Sigmoid colon (tissue), 4 donors: ENCODE results near the gene PLA2G7.

ENCODE experiments used
- CTCF ChIP-seq, 4 experiments: fragments of 450-650 bp in 3 of 4; fragments of 200-600 bp in 1 of 4; IDR thresholded peaks; one replicate each; pipeline ENCODE4 v1.5.1; 2016 to 2019; ENCODE audit warnings: antibody characterized with exemption in 4 of 4, mild to moderate bottlenecking in 3 of 4, moderate library complexity in 2 of 4
- EP300 ChIP-seq, 4 donors: sonication (generic); formaldehyde crosslinking; IDR thresholded peaks; one replicate each; pipeline ENCODE4 v1.6.1; 2017; ENCODE audit warnings: antibody characterized with exemption in 4 of 4

DNA sequence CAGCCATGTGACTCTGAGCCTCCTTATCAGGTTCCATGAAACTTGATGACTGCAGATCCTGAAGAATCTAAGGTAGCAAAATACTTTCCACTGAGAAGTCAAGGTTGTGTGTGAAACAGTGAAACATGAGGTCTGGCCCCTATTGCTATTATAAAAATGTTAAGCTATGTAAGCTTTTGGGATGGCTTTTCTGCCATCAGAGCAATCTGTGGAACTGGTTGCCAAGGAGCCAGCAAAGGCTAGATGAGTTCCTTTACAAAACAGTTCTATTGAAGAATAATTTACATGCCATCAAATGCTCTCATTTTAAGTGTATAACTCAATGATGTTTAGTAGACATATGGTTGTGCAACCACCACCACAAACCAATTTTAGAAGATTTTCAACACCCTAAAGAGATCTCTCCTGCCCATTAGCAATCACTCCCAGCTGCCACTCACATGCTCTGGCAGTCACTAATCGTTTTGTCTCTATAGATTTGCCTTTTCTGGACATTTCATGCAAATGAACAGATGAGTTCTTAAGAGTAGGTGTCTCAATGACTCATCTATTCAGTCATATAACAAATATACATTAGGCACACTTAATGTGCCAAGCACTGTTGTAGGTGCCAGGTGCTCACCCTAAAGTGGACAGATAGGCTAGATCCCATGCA lies 38.2 kb upstream of the PLA2G7 start:
- TF ChIP-seq CTCF (IDR thresholded peaks at IDR 0.05) (no peak), EP300 (IDR thresholded peaks at IDR 0.05) (no peak)
